Right ventricle myocardium inferior (tissue), 1 donor: ENCODE results near the gene SYT12. TPM values are rescaled to one million over a fixed set of nuclear protein-coding genes. Genes with fewer than 3 reads are reported as not detected.

ENCODE experiments used
- ATAC-seq: fragments of 200-7000 bp; cut with Tn5 transposase; one replicate; pipeline ENCODE4 v1.9.1; 2020; ENCODE audit warnings: mild to moderate bottlenecking, moderate library complexity
- DNase-seq: peaks from one replicate; pipeline ENCODE4 v3.0.0; 2021; ENCODE audit errors: missing footprints
- intact Hi-C: fragments of 100-400 bp; cut with DNase I; formaldehyde crosslinking; loops from one replicate; pipeline ENCODE4 v1.11.0; 2022
- total RNA-seq: library from RNA; stranded (reverse); fragmentation: NEBNext Ultra II Directional; extraction: Animal tissue kit (Norgen Biotek cat#: 25700); gene quantifications from one replicate; pipeline ENCODE4 v1.2.1, GENCODE V29; 2021
- donor health status: DM: no; HTN: yes; CAD: no; lungs with severe emphysema.

Gene SYT12
- total RNA-seq, 1 donor from 2014 or later = 0.32 TPM

- DNase-seq = no peak
- ATAC-seq = no peak
- intact Hi-C loops = no loop called here
These were observed 2.0 kb downstream of the SYT12 start for GRCh38 chr11:67024966-67025365.

- no peak for DNase-seq
- no peak for ATAC-seq
- intact Hi-C loops = no loop called here
These were observed 2.8 kb downstream of the SYT12 start for GRCh38 chr11:67025750-67026149.

GRCh38 chr11:67026941-67027340 lies 4.0 kb downstream of the SYT12 start:
- ATAC-seq = no peak
- intact Hi-C loops = no loop called here

GRCh38 chr11:67027483-67027930 lies 4.6 kb downstream of the SYT12 start:
- no peak for DNase-seq
- ATAC-seq = no peak
- intact Hi-C loops = no loop called here

More at GRCh38 chr11:67026941-67027340, 4.0 kb downstream of the SYT12 start:
- DNase-seq = no peak

- intact Hi-C loops = no loop called here
- ATAC-seq (no peak), DNase-seq (no peak)
These were observed 5.1 kb downstream of the SYT12 start for GRCh38 chr11:67027943-67028542.

DNA sequence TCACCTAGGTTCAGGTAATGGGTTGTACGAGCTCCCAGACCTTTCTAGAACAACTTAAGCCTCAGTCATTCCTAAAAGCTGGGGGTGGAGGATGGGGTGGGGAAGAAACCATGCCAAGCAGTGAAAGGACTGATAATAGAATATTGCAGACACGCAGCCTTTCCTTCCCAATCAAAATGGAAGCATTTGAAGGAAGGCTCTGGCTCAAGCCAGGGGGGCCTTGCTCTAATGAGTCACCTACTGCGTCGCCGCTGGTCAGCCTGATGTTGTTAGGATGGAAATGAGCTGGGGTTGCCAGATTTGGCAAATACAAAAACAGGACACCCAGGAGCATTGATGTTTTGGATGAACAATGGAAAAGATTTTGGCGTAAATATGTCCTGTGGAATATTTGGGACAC lies 6.2 kb downstream of the SYT12 start:
- intact Hi-C loops = no loop called here
- DNase-seq = no peak
- no peak for ATAC-seq

GRCh38 chr11:67030976-67031375 lies 8.0 kb downstream of the SYT12 start:
- intact Hi-C loops = no loop called here
- no peak for DNase-seq
- ATAC-seq = no peak

DNA sequence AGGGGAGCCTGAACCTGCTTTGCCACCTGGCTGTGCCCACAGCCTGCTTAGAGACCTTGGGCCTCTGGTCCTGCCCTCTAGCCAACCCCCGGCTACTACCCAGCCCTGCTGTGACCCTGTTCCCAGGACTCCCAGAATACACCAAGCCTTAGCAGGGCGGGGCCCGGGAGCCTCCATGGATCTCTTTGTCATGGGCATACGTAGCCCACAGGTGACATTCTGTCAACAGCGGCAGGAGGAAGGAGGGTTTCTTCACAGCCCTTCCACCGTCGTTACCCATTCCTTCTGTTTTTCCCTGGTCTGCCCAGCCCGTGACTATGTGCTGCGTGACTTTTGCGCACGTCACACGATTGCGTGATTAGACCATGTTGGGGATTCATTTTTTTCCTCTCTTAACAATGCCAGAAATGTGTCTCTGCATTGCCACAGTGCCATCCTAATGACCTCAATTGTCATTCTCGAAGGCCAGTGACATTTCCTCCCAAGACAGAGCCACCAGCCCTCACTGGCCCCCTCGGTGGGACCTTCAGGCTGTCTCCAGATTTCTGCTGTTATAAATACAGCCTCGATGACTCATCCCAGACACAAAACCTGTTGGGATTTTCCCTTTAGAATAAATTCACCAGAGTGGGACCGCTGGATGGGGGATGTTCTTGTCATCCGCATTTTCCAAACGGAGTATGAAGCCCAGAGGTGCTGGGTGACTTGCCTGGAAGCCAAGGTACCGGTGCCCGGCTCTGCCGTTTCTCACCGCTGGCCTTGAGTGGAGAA lies 9.0 kb downstream of the SYT12 start:
- ATAC-seq (no peak), DNase-seq (no peak)
- intact Hi-C loops = no loop called here

GRCh38 chr11:67032830-67033551 lies 10.1 kb downstream of the SYT12 start:
- ATAC-seq (no peak), DNase-seq (no peak)
- intact Hi-C loops = no loop called here

GRCh38 chr11:67033661-67034166 lies 10.8 kb downstream of the SYT12 start:
- DNase-seq = no peak
- no peak for ATAC-seq
- intact Hi-C loops = no loop called here

GRCh38 chr11:67034350-67034749 lies 11.4 kb downstream of the SYT12 start:
- intact Hi-C loops = no loop called here
- ATAC-seq (no peak), DNase-seq (no peak)

GRCh38 chr11:67040147-67040546 lies 17.2 kb downstream of the SYT12 start:
- intact Hi-C loops = no loop called here
- DNase-seq (no peak), ATAC-seq (no peak)

GRCh38 chr11:67041602-67042001 lies 18.7 kb downstream of the SYT12 start:
- intact Hi-C loops = no loop called here
- ATAC-seq (no peak), DNase-seq (no peak)

DNA sequence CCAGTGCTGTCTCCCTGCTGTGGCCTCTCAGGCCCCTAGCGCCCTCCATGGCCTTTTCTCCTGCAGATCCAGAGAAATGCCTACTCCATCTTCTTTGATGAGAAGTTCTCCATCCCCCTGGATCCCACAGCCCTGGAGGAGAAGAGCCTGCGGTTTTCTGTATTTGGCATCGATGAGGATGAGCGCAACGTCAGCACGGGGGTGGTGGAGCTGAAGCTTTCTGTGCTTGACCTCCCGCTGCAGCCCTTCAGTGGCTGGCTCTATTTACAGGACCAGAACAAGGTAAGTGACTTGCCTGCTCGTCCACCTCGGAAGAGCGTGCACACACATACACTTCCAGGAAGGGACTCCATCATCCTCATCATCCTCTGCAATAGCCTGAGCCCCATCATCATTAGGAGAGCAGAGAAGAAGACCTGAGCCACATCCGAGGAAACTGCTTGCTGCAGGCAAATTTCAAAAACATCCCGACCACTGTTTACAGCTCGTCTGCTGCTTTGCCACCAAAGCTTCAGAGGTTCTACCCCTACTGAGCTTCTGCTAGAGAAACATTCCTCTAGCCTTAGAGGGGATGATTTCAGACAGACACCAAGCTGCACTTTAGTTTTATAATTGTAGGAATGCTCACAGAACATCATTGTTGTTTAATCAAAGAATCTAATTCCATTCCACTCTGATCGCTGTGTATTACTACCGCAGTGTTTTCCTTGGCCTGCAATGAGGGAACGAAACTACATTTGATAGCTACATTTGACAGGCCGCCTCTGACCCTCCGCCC lies 20.8 kb downstream of the SYT12 start:
- intact Hi-C loops = no loop called here
- no peak for DNase-seq
- ATAC-seq = no peak

- DNase-seq (no peak), ATAC-seq (no peak)
- intact Hi-C loops = no loop called here
These were observed 21.6 kb downstream of the SYT12 start for GRCh38 chr11:67044496-67044895.

DNA sequence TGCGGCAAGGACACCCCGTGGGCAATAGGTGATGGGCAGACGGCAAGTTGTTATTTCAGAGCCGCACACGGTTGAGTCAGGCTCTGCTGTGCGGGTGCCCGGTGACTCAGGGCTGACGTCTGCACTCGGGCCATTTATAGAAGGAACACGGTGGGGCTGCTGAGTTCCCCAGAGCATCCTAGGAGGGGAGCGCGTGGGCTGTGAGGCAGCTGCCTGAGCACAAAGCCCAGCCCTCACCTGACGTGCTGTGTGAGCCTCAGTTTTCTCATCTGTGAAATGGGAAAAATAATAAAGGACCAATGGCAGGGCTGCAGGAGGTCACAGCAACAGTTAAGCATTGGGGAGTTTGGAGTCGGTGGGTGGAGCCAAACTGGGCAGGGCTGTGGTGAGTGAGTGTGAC lies 22.4 kb downstream of the SYT12 start:
- DNase-seq (no peak), ATAC-seq (no peak)
- intact Hi-C loops = no loop called here

DNA sequence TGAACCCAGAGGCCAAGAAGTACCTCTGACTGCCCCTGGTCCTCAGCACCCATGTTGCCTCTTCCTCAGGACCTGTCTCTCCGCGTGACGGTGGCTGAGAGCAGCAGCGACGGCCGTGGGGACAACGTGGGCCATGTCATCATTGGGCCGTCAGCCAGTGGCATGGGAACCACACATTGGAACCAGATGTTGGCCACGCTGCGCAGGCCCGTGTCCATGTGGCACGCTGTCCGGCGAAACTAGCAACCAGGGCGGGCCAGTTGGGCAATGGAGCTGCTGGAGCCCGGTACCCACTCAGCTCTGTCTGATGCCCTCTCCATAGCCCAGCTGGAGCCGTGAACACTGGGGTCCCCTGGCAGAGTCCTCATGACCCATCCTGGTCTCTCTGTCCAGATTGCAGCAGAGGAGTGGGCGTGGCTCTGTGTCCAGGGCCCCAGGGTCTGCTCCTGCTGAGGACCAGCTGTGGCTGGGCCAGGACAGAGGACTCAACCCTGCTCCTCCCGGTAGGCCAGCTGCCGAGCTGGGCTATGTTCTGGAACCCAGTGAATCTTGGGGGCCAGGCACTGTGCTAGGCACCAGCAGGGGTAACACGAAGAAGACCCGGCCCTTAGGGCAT lies 25.7 kb downstream of the SYT12 start:
- no peak for ATAC-seq
- intact Hi-C loops = no loop called here
- no peak for DNase-seq

GRCh38 chr11:67050139-67050538 lies 27.2 kb downstream of the SYT12 start:
- no peak for DNase-seq
- ATAC-seq = no peak
- intact Hi-C loops = no loop called here
